ENCODE data around the gene NFU1.
A peak's percentile ranks its signal among the peaks of the same experiment; 100 is the strongest.
"Not testable (repeated sequence)": the region's sequence is repeated elsewhere in the genome, so short reads cannot be mapped to it uniquely, and the experiment has no call there.

NFU1 gene

GRCh38 chr2:69449906-69450305, 12.7 kb upstream of the NFU1 start:
- DNase-seq, result no peak

- DNase-seq, result not testable (repeated sequence)
Measured at GRCh38 chr2:69443673-69444072, 6.4 kb upstream of the NFU1 start.

GRCh38 chr2:69439499-69439898, 2.3 kb upstream of the NFU1 start:
- DNase-seq, result not testable (repeated sequence)

- no peak for DNase-seq
Measured at GRCh38 chr2:69438580-69438979, 1.3 kb upstream of the NFU1 start.

GRCh38 chr2:69437751-69438154, 518 bp upstream of the NFU1 start:
- no peak for DNase-seq

- no peak for DNase-seq
Measured at GRCh38 chr2:69436596-69436937, 668 bp downstream of the NFU1 start.

GRCh38 chr2:69434753-69435152, 2.5 kb downstream of the NFU1 start:
- no peak for DNase-seq

- DNase-seq, result no peak
Measured at GRCh38 chr2:69429491-69430183, 7.6 kb downstream of the NFU1 start.

GRCh38 chr2:69428981-69429380, 8.3 kb downstream of the NFU1 start:
- no peak for DNase-seq

GRCh38 chr2:69424419-69424818, 12.8 kb downstream of the NFU1 start:
- DNase-seq, result no peak

- no peak for DNase-seq
Measured at GRCh38 chr2:69422198-69422597, 15.0 kb downstream of the NFU1 start.

GRCh38 chr2:69419111-69419510, 18.1 kb downstream of the NFU1 start:
- DNase-seq, result not testable (repeated sequence)

GRCh38 chr2:69416147-69416546, 21.1 kb downstream of the NFU1 start:
- DNase-seq, result no peak

GRCh38 chr2:69411120-69411519, 26.1 kb downstream of the NFU1 start:
- DNase-seq, result no peak

GRCh38 chr2:69405306-69405705, 31.9 kb downstream of the NFU1 start:
- DNase-seq, result no peak

GRCh38 chr2:69400121-69400520, 37.1 kb downstream of the NFU1 start:
- DNase-seq, result no peak

GRCh38 chr2:69397234-69397633, 40.0 kb downstream of the NFU1 start:
- no peak for DNase-seq

GRCh38 chr2:69395866-69396265, 41.4 kb downstream of the NFU1 start:
- no peak for DNase-seq

- DNase-seq, result no peak
Measured at GRCh38 chr2:69393963-69394362, 43.3 kb downstream of the NFU1 start.

GRCh38 chr2:69390471-69390870, 46.8 kb downstream of the NFU1 start:
- no peak for DNase-seq

- no peak for DNase-seq
Measured at GRCh38 chr2:69390001-69390400, 47.2 kb downstream of the NFU1 start.

GRCh38 chr2:69389271-69389670, 48.0 kb downstream of the NFU1 start:
- DNase-seq, result no peak

- DNase-seq, result no peak
Measured at GRCh38 chr2:69387770-69388481, 49.3 kb downstream of the NFU1 start.

GRCh38 chr2:69386789-69387734, 50.2 kb downstream of the NFU1 start, which contains the start of gene GFPT1:
TSS of gene GFPT1 (minus strand) at chr2:69387227. CDS start at chr2:69387071, 156 bp downstream.
- DNase-seq, result peak; percentile 87 to 89
